Endothelial cell of umbilical vein (primary cell): ENCODE measurements around the gene TMEM95. TPM values are rescaled to one million over a fixed set of nuclear protein-coding genes. Genes with fewer than 3 reads are reported as not detected.

Experiments
- BruUV-seq: library from RNA; stranded (reverse); fragments of 400-500 nt; replicated peaks from 2 replicates; lab custom pipeline; 2021; lab: Mats Ljungman, UMichigan
- CTCF ChIA-PET: fragments of 300-600, 350-600 bp; sonication (Branson Sonifier 250); formaldehyde crosslinking; loops from one replicate; lab custom pipeline; 2021; ENCODE audit warnings: antibody characterized with exemption, inconsistent platforms; lab: Charles Lee
- POLR2A ChIA-PET: fragments of 300-600, 350-600 bp; sonication (Branson Sonifier 250); formaldehyde crosslinking; loops from one replicate; lab custom pipeline; 2021; ENCODE audit warnings: antibody characterized with exemption, inconsistent platforms; lab: Charles Lee
- DNase-seq: peaks from one replicate; pipeline ENCODE4 v3.0.0-alpha.2; 2011; ENCODE audit warnings: low read depth, low spot score
- FAIRE-seq: peaks from 2 replicates; lab custom pipeline; 2011; peaks lifted over from hg19 to GRCh38; lab: Jason Lieb, UNC
- H2AFZ ChIP-seq: 2 replicates; pipeline ENCODE4 v1.6.0; 2012; ENCODE audit warnings: low read depth, low read length, control low read depth, inconsistent platforms
- H3K27ac ChIP-seq: 2 replicates; pipeline ENCODE4 v1.5.1; 2011; ENCODE audit warnings: low read depth, mild to moderate bottlenecking, control low read depth, low read length, moderate library complexity; ENCODE audit not compliant: insufficient read depth
- H3K27me3 ChIP-seq, 2 experiments: 2 replicates each; pipeline versions ENCODE4 v1.6.0 to v1.6.1; 2011; ENCODE audit warnings: low read length in 2 of 2, mixed read lengths in 1 of 2; ENCODE audit not compliant: control insufficient read depth in 2 of 2, insufficient read depth in 2 of 2
- H3K36me3 ChIP-seq, 2 experiments: 2 replicates in 1 of 2; 3 replicates in 1 of 2; pipeline ENCODE4 v1.5.1; 2011; ENCODE audit warnings: low read length in 2 of 2, mild to moderate bottlenecking in 1 of 2, moderate library complexity in 1 of 2; ENCODE audit not compliant: control insufficient read depth in 2 of 2, insufficient read depth in 2 of 2; ENCODE audit errors: extremely low read depth in 1 of 2
- H3K4me1 ChIP-seq: 3 replicates; pipeline ENCODE4 v1.5.1; 2011; ENCODE audit warnings: mild to moderate bottlenecking, low read length; ENCODE audit not compliant: control insufficient read depth, insufficient read depth; ENCODE audit errors: extremely low read depth
- H3K4me2 ChIP-seq: 2 replicates; pipeline ENCODE4 v1.6.1; 2011; ENCODE audit warnings: low read length, control low read depth, mixed read lengths; ENCODE audit not compliant: insufficient read depth
- H3K4me3 ChIP-seq, 3 experiments: fragments of 200-600 bp in 1 of 3; sonication (generic), shearing (Covaris generic) in 1 of 3; replicated peaks in 1 of 3; 2 replicates each; pipeline ENCODE4 v1.5.1; 2011 to 2016; ENCODE audit warnings: control low read depth in 3 of 3, low read length in 3 of 3, mild to moderate bottlenecking in 2 of 3, inconsistent platforms in 1 of 3, low read depth in 1 of 3, moderate library complexity in 1 of 3; ENCODE audit not compliant: insufficient read depth in 1 of 3
- H3K79me2 ChIP-seq: 2 replicates; pipeline ENCODE4 v1.6.0; 2012; ENCODE audit warnings: low read length, inconsistent platforms; ENCODE audit not compliant: control insufficient read depth, insufficient read depth
- H3K9ac ChIP-seq: replicated peaks from 2 replicates; pipeline ENCODE3; 2011; ENCODE audit warnings: low read length, control low read depth; ENCODE audit not compliant: insufficient read depth; ENCODE audit errors: extremely low read depth
- H3K9me1 ChIP-seq: replicated peaks from 3 replicates; pipeline ENCODE4 v1.6.0; 2011; ENCODE audit warnings: mild to moderate bottlenecking, low read length; ENCODE audit not compliant: control insufficient read depth, insufficient read depth; ENCODE audit errors: extremely low read depth
- H3K9me3 ChIP-seq: replicated peaks from 2 replicates; pipeline ENCODE4 v1.5.1; 2012; ENCODE audit warnings: low read length, inconsistent platforms; ENCODE audit not compliant: control insufficient read depth, insufficient read depth
- H4K20me1 ChIP-seq: replicated peaks from 2 replicates; pipeline ENCODE3; 2011; ENCODE audit warnings: mild to moderate bottlenecking, low read length; ENCODE audit not compliant: control insufficient read depth, insufficient read depth; ENCODE audit errors: extremely low read depth
- CTCF ChIP-seq, 2 donors: IDR thresholded peaks; 1 replicate in 1 of 2; 2 replicates in 1 of 2; pipeline ENCODE4 v1.5.1; 2011; ENCODE audit warnings: low read length in 2 of 2, mild to moderate bottlenecking in 2 of 2, moderate library complexity in 2 of 2, control low read depth in 1 of 2, inconsistent platforms in 1 of 2, low read depth in 1 of 2; ENCODE audit not compliant: insufficient read depth in 1 of 2; ENCODE audit errors: extremely low read depth in 1 of 2
- FOS ChIP-seq: IDR thresholded peaks from 2 replicates; pipeline ENCODE4 v1.6.1; 2011; ENCODE audit warnings: mild to moderate bottlenecking, low read length, moderate library complexity, borderline replicate concordance; ENCODE audit not compliant: insufficient read depth
- MAX ChIP-seq: IDR thresholded peaks from 2 replicates; pipeline ENCODE4 v1.6.1; 2011; ENCODE audit not compliant: insufficient read depth, insufficient read length
- dilution Hi-C: fragments of 300-500 bp; cut with MboI; formaldehyde crosslinking; loops from one replicate; pipeline ENCODE4 v1.15.0; 2019; ENCODE audit warnings: low sequenced_read_pairs; ENCODE audit not compliant: extremely low pct_ligation_motif_present
- intact Hi-C: fragments of 100-400 bp; cut with micrococcal nuclease; formaldehyde crosslinking; loops from one replicate; pipeline ENCODE4 v1.10.0; 2022
- polyA plus RNA-seq, 4 experiments: library from polyadenylated mRNA; depleted of rRNA in 3 of 4; stranded (reverse) in 3 of 4; unstranded in 1 of 4; fragments of >200 nt; gene quantifications; 2 replicates each; pipeline versions ENCODE4 v1.2.1 to v1.2.3, GENCODE V29; 2011 to 2012; ENCODE audit warnings: missing spikeins in 1 of 4
- total RNA-seq: library from RNA; stranded (reverse); gene quantifications from 2 replicates; pipeline ENCODE4 v1.2.3, GENCODE V29; 2021

TMEM95 gene
- total and polyA plus RNA-seq, 2 donors (not counting 3 experiments of a cell fraction or from before 2014, with no cell fraction given): not detected

- peaks cover 0 to 2% of the 10 kb centered on the region in 2 experiments for H3K27me3 ChIP-seq
- peak within 1 kb of the TSS; percentile 80 to 86 (median 81) for H3K4me3 ChIP-seq
- peaks cover 10% of the 10 kb centered on the region for H3K4me1 ChIP-seq
- ChIA-PET CTCF (interaction anchor here (0.7 to 1.9 kb wide), 15 partner anchors 11 to 283 kb away, joined by 3 to 13 read pairs (median 5); partner anchors contain the start of gene GPS2), POLR2A (interaction anchor here (0.6 to 1.7 kb wide), 6 partner anchors 13 to 152 kb away, joined by 3 to 5 read pairs (median 4); partner anchors contain the start of gene GPS2)
- no TSS peak for BruUV-seq
- peak within 1 kb of the TSS; percentile 71 for H3K27ac ChIP-seq
- dilution Hi-C loops: no loop called here
- intact Hi-C loops: loop anchor here (1.0 kb wide), 2 partner anchors 14 to 49 kb away; partner anchors contain the start of gene GPS2
- peak within 1 kb of the TSS; percentile 97 for H2AFZ ChIP-seq
- peaks cover 10% of the 10 kb centered on the region for H3K79me2 ChIP-seq
- peaks cover 0 to 6% of the 10 kb centered on the region in 2 experiments for H3K36me3 ChIP-seq
- FAIRE-seq: no peak
- TF ChIP-seq MAX (no peak), FOS (no peak), CTCF (IDR thresholded peaks at IDR 0.05; ENCODE audit: extremely low read depth in 1 of 2, insufficient read depth in 1 of 2, low read depth in 1 of 2, low read length in 2 of 2) (peak in 1 of 2 donors; percentile 8)
- H3K4me2 ChIP-seq: peak within 1 kb of the TSS; percentile 95
- no peak for DNase-seq
- no peaks in the 10 kb centered on the region for H3K9me3 ChIP-seq
- H3K9me1 ChIP-seq: no peaks in the 10 kb centered on the region
- H3K9ac ChIP-seq: peak within 1 kb of the TSS; percentile 47
- no peaks in the 10 kb centered on the region for H4K20me1 ChIP-seq
Measured at GRCh38 chr17:7328840-7329373, 26.0 kb upstream of the TMEM95 start, which contains the start of gene NEURL4. NEURL4 (minus strand) TSS chr17:7329335; CDS start chr17:7329312, 23 bp downstream.
